MM.1S (cell line): ENCODE measurements around the gene GNL3.

Experiments used
- DNase-seq: peaks from one replicate; pipeline ENCODE4 v3.0.0-alpha.2; 2015
- H2AFZ ChIP-seq: fragments of 300-600 bp; sonication (generic); 2 replicates; pipeline ENCODE4 v1.6.0; 2016; ENCODE audit warnings: antibody characterized with exemption, low read length
- H3F3A ChIP-seq: fragments of 300-600 bp; sonication (generic); 2 replicates; pipeline ENCODE4 v1.6.1; 2016; ENCODE audit warnings: mild to moderate bottlenecking, antibody characterized with exemption, low read length, moderate library complexity, mixed read lengths; ENCODE audit not compliant: insufficient read depth
- H3K27ac ChIP-seq: fragments of 300-600 bp; sonication (generic); 2 replicates; pipeline ENCODE4 v1.5.1; 2016; ENCODE audit warnings: mild to moderate bottlenecking, low read length
- H3K27me3 ChIP-seq: fragments of 300-600 bp; sonication (generic); replicated peaks from 2 replicates; pipeline ENCODE4 v1.6.0; 2016; ENCODE audit warnings: low read length; ENCODE audit not compliant: insufficient read depth
- H3K36me3 ChIP-seq: fragments of 300-600 bp; sonication (generic); replicated peaks from 2 replicates; pipeline ENCODE4 v1.6.1; 2016; ENCODE audit warnings: mild to moderate bottlenecking, low read length, mixed read lengths; ENCODE audit not compliant: insufficient read depth
- H3K4me1 ChIP-seq: fragments of 300-600 bp; sonication (generic); 2 replicates; pipeline ENCODE4 v1.6.1; 2016; ENCODE audit warnings: low read length, mixed read lengths
- H3K4me2 ChIP-seq: fragments of 300-600 bp; sonication (generic); 2 replicates; pipeline ENCODE4 v1.6.0; 2016; ENCODE audit warnings: low read depth, low read length
- H3K4me3 ChIP-seq: fragments of 300-600 bp; sonication (generic); 2 replicates; pipeline ENCODE4 v1.5.1; 2016; ENCODE audit warnings: low read length, mixed read lengths
- H3K79me2 ChIP-seq: fragments of 300-600 bp; sonication (generic); 2 replicates; pipeline ENCODE4 v1.6.1; 2016; ENCODE audit warnings: mixed run types, low read length, mixed read lengths
- H3K9ac ChIP-seq: fragments of 300-600 bp; sonication (generic); 2 replicates; pipeline ENCODE4 v1.6.1; 2016; ENCODE audit warnings: low read length, mixed read lengths
- H3K9me2 ChIP-seq: fragments of 300-600 bp; sonication (generic); replicated peaks from 2 replicates; pipeline ENCODE4 v1.6.1; 2016; ENCODE audit warnings: mild to moderate bottlenecking, low read length, mixed read lengths; ENCODE audit not compliant: insufficient read depth
- H3K9me3 ChIP-seq: fragments of 300-600 bp; sonication (generic); replicated peaks from 2 replicates; pipeline ENCODE4 v1.6.1; 2016; ENCODE audit warnings: mild to moderate bottlenecking, low read length, mixed read lengths; ENCODE audit not compliant: insufficient read depth
- H4K20me1 ChIP-seq: fragments of 300-600 bp; sonication (generic); 2 replicates; pipeline ENCODE4 v1.6.1; 2016; ENCODE audit warnings: mild to moderate bottlenecking, low read length, moderate library complexity, mixed read lengths; ENCODE audit not compliant: insufficient read depth
- EZH2 ChIP-seq: fragments of 300-600 bp; sonication (generic); optimal IDR thresholded peaks from 2 replicates; pipeline ENCODE3; 2017; ENCODE audit warnings: low read depth, mild to moderate bottlenecking, antibody characterized with exemption, low read length, mixed read lengths
- EZH2phosphoT487 ChIP-seq: fragments of 300-600 bp; sonication (generic); IDR thresholded peaks from 2 replicates; pipeline ENCODE4 v1.6.1; 2018; ENCODE audit warnings: antibody characterized with exemption, low read length
- TF ChIP-seq, protein P1 (sequence below): fragments of 300-600 bp; sonication (generic); IDR thresholded peaks from 2 replicates; pipeline ENCODE4 v1.5.1; 2016; ENCODE audit warnings: antibody characterized with exemption, low read length, mixed read lengths

The GNL3 gene

GRCh38 chr3:52681596-52681995, 4.2 kb upstream of the GNL3 start:
- peak overlapping the region; percentile 8; the same call in 1 of the 2 replicates for H3K9ac ChIP-seq
- peaks cover 83% of the 10 kb centered on the region for H3K79me2 ChIP-seq
- peak overlapping the region; percentile 51 for H3K4me2 ChIP-seq
- H4K20me1 ChIP-seq: no peaks in the 10 kb centered on the region
- no peaks in the 10 kb centered on the region for H3K27me3 ChIP-seq
- H3K4me1 ChIP-seq: peaks cover 23% of the 10 kb centered on the region
- no peak for DNase-seq
- H3K27ac ChIP-seq: peak overlapping the region; percentile 41; the same call in 1 of the 2 replicates
- peaks cover 20% of the 10 kb centered on the region for H3F3A ChIP-seq
- no peaks in the 10 kb centered on the region for H3K9me2 ChIP-seq
- H3K36me3 ChIP-seq: peaks cover 12% of the 10 kb centered on the region; the same call in 1 of the 2 replicates
- H3K4me3 ChIP-seq: peak overlapping the region; percentile 1; the same call in 1 of the 2 replicates
- no peak overlapping the region for H2AFZ ChIP-seq
- no peak for TF ChIP-seq EZH2
- H3K9me3 ChIP-seq: no peaks in the 10 kb centered on the region

GRCh38 chr3:52682016-52682415, 3.8 kb upstream of the GNL3 start:
- H3K4me1 ChIP-seq: peaks cover 26% of the 10 kb centered on the region
- peak overlapping the region; percentile 1; the same call in 1 of the 2 replicates for H3K4me3 ChIP-seq
- H3K27ac ChIP-seq: peak overlapping the region; percentile 41; the same call in 1 of the 2 replicates
- no peaks in the 10 kb centered on the region for H3K9me2 ChIP-seq
- H3K27me3 ChIP-seq: no peaks in the 10 kb centered on the region
- H3K4me2 ChIP-seq: peak overlapping the region; percentile 51
- no peaks in the 10 kb centered on the region for H3K9me3 ChIP-seq
- H3K79me2 ChIP-seq: peaks cover 85% of the 10 kb centered on the region
- peak overlapping the region; percentile 4; the same call in 1 of the 2 replicates for H3K9ac ChIP-seq
- TF ChIP-seq EZH2phosphoT487: no peak
- TF ChIP-seq, protein P1, sequence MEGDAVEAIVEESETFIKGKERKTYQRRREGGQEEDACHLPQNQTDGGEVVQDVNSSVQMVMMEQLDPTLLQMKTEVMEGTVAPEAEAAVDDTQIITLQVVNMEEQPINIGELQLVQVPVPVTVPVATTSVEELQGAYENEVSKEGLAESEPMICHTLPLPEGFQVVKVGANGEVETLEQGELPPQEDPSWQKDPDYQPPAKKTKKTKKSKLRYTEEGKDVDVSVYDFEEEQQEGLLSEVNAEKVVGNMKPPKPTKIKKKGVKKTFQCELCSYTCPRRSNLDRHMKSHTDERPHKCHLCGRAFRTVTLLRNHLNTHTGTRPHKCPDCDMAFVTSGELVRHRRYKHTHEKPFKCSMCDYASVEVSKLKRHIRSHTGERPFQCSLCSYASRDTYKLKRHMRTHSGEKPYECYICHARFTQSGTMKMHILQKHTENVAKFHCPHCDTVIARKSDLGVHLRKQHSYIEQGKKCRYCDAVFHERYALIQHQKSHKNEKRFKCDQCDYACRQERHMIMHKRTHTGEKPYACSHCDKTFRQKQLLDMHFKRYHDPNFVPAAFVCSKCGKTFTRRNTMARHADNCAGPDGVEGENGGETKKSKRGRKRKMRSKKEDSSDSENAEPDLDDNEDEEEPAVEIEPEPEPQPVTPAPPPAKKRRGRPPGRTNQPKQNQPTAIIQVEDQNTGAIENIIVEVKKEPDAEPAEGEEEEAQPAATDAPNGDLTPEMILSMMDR: peak; percentile 25; the same call in 1 of the 2 replicates
- peaks cover 25% of the 10 kb centered on the region for H3F3A ChIP-seq
- H3K36me3 ChIP-seq: peaks cover 17% of the 10 kb centered on the region; the same call in 1 of the 2 replicates
- no peaks in the 10 kb centered on the region for H4K20me1 ChIP-seq
- H2AFZ ChIP-seq: no peak overlapping the region
- no peak for DNase-seq

DNA sequence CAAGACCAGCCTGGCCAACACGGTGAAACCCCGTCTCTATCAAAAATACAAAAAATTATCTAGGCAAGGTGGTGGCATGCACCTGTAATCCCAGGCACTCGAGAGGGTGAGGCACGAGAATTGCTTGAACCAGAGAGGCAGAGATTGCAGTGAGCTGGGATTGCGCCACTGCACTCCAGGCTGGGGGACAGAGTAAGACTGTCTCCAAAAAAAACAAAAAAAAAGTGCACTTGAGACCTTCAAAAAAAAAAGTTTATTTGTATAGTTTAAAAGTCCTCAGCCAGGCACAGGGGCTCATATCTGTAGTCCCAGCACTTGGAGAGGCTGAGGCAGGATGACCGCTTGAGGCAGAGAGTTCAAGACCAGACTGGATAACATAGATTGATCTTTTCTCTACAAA, 2.2 kb upstream of the GNL3 start:
- H3K4me2 ChIP-seq: peak overlapping the region; percentile 70; the same call in 1 of the 2 replicates
- H3K79me2 ChIP-seq: peaks cover 95% of the 10 kb centered on the region
- no peak overlapping the region for H2AFZ ChIP-seq
- no peak overlapping the region for H3K4me3 ChIP-seq
- TF ChIP-seq EZH2phosphoT487 (no peak), EZH2 (no peak)
- TF ChIP-seq, protein P1: no peak
- no peak overlapping the region for H3K9ac ChIP-seq
- no peaks in the 10 kb centered on the region for H3K27me3 ChIP-seq
- H3K4me1 ChIP-seq: peaks cover 42% of the 10 kb centered on the region
- no peaks in the 10 kb centered on the region for H3K9me2 ChIP-seq
- DNase-seq: no peak
- H3K36me3 ChIP-seq: peaks cover 23% of the 10 kb centered on the region
- H4K20me1 ChIP-seq: no peaks in the 10 kb centered on the region
- H3F3A ChIP-seq: peaks cover 41% of the 10 kb centered on the region
- H3K9me3 ChIP-seq: no peaks in the 10 kb centered on the region
- H3K27ac ChIP-seq: no peak overlapping the region

- TF ChIP-seq, protein P1: no peak
- TF ChIP-seq EZH2 (no peak), EZH2phosphoT487 (no peak)
- Histone ChIP-seq H3K27me3 (no peaks in the 10 kb centered on the region), H3K9me2 (no peaks in the 10 kb centered on the region), H3K4me1 (peaks cover 48% of the 10 kb centered on the region), H2AFZ (no peak overlapping the region), H3K27ac (peak overlapping the region; percentile 78; the same call in 1 of the 2 replicates), H3F3A (peaks cover 46% of the 10 kb centered on the region), H3K36me3 (peaks cover 29% of the 10 kb centered on the region), H4K20me1 (no peaks in the 10 kb centered on the region), H3K79me2 (peaks cover 95% of the 10 kb centered on the region), H3K4me2 (peak overlapping the region; percentile 70), H3K9me3 (no peaks in the 10 kb centered on the region), H3K9ac (peak overlapping the region; percentile 79; the same call in 1 of the 2 replicates), H3K4me3 (peak overlapping the region; percentile 66)
- no peak for DNase-seq
Observed at GRCh38 chr3:52684184-52684583, 1.6 kb upstream of the GNL3 start.
